ENCODE data around the gene CHAMP1. TPM values are rescaled to one million over a fixed set of nuclear protein-coding genes. Genes with fewer than 3 reads are reported as not detected.

The CHAMP1 gene
- total and polyA plus RNA-seq, 4 experiments from 2014 or later, result 5.4 to 25.1 (median 16.3) TPM

GRCh38 chr13:114320065-114320464 lies 5.8 kb downstream of the CHAMP1 start:
- no peaks in the 10 kb centered on the region for H3K9me3 ChIP-seq (ENCODE audit: control insufficient read depth in 1 of 2, low read length in 2 of 2)
- Mint-ChIP-seq H3K27me3 (no peaks in the 10 kb centered on the region), H3K27ac (peak overlapping the region in 6 of 7 donors; percentile 0 to 57 (median 28)), H3K4me3 (no peak overlapping the region), H3K4me1 (peaks cover 27 to 47% (median 35%) of the 10 kb centered on the region in 4 donors), H3K36me3 (peaks cover 25 to 46% of the 10 kb centered on the region in 2 donors), H3K9me3 (no peaks in the 10 kb centered on the region)
- H3K27me3 ChIP-seq (ENCODE audit: insufficient read depth, low read length), result no peaks in the 10 kb centered on the region
- CTCF ChIA-PET (ENCODE audit: partially characterized antibody), result interaction anchor here (2.4 kb wide), 1 partner anchor 20 kb away, joined by 6 read pairs; no protein-coding TSS in a partner anchor
- POLR2A ChIA-PET (ENCODE audit: partially characterized antibody), result no interaction called here
- intact Hi-C loops (cut with micrococcal nuclease), result no loop called here
- no peak overlapping the region for H3K4me3 ChIP-seq (ENCODE audit: low read length in 2 of 2)
- peaks cover 47% of the 10 kb centered on the region for H3K4me1 ChIP-seq (ENCODE audit: insufficient read depth, low read length)
- no peak overlapping the region for H3K27ac ChIP-seq (ENCODE audit: low read depth, low read length)
- DNase-seq, result no peak
- H3K36me3 ChIP-seq (ENCODE audit: insufficient read depth, low read length), result peaks cover 42% of the 10 kb centered on the region

DNA sequence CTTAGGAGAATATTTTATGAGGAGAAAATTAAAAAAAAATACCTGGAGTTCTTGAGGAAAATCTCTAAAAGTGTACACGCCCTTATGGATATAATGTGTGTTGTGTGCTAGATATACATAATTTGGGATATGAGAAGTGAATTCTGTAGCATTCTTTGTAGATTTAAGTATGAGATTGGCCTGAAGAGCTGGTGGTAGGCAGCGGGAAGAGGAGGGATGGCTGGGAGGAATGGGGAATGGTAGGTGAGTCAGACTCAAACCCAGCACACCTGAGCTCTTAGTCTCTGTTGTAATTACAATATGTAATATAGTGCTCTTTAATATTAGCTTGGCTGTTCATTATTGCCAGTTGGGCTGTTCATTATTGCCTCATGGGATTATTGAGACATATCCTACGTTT lies 7.0 kb downstream of the CHAMP1 start:
- Histone ChIP-seq H3K27ac (ENCODE audit: low read depth, low read length) (no peak overlapping the region), H3K36me3 (ENCODE audit: insufficient read depth, low read length) (peaks cover 47% of the 10 kb centered on the region)
- peak overlapping the region in 1 of 7 donors; percentile 43 for H3K27ac Mint-ChIP-seq

GRCh38 chr13:114323349-114323748 lies 9.0 kb downstream of the CHAMP1 start:
- Mint-ChIP-seq H3K27me3 (no peaks in the 10 kb centered on the region), H3K4me3 (no peak overlapping the region), H3K4me1 (peaks cover 23 to 45% (median 31%) of the 10 kb centered on the region in 4 donors), H3K36me3 (peaks cover 37 to 66% of the 10 kb centered on the region in 2 donors), H3K9me3 (no peaks in the 10 kb centered on the region), H3K27ac (no peak overlapping the region)
- ChIA-PET POLR2A (ENCODE audit: partially characterized antibody) (interaction anchor here (0.6 kb wide), 1 partner anchor 43 kb away, joined by 3 read pairs; no protein-coding TSS in a partner anchor), CTCF (ENCODE audit: partially characterized antibody) (no interaction called here)
- Histone ChIP-seq H3K9me3 (ENCODE audit: control insufficient read depth in 1 of 2, low read length in 2 of 2) (no peaks in the 10 kb centered on the region), H3K27ac (ENCODE audit: low read depth, low read length) (no peak overlapping the region), H3K27me3 (ENCODE audit: insufficient read depth, low read length) (no peaks in the 10 kb centered on the region), H3K36me3 (ENCODE audit: insufficient read depth, low read length) (peaks cover 47% of the 10 kb centered on the region), H3K4me3 (ENCODE audit: low read length in 2 of 2) (no peak overlapping the region), H3K4me1 (ENCODE audit: insufficient read depth, low read length) (peaks cover 14% of the 10 kb centered on the region)
- intact Hi-C loops (cut with micrococcal nuclease), result no loop called here
- no peak for DNase-seq

More for the DNA sequence above, 7.0 kb downstream of the CHAMP1 start:
- Histone ChIP-seq H3K27me3 (ENCODE audit: insufficient read depth, low read length) (no peaks in the 10 kb centered on the region), H3K9me3 (ENCODE audit: control insufficient read depth in 1 of 2, low read length in 2 of 2) (no peaks in the 10 kb centered on the region), H3K4me3 (ENCODE audit: low read length in 2 of 2) (no peak overlapping the region), H3K4me1 (ENCODE audit: insufficient read depth, low read length) (peaks cover 35% of the 10 kb centered on the region)
- DNase-seq, result no peak
- CTCF ChIA-PET (ENCODE audit: partially characterized antibody), result no interaction called here
- Mint-ChIP-seq H3K4me3 (no peak overlapping the region), H3K4me1 (peaks cover 30 to 52% (median 33%) of the 10 kb centered on the region in 4 donors), H3K9me3 (no peaks in the 10 kb centered on the region), H3K36me3 (peaks cover 34 to 55% of the 10 kb centered on the region in 2 donors), H3K27me3 (no peaks in the 10 kb centered on the region)
- POLR2A ChIA-PET (ENCODE audit: partially characterized antibody), result interaction anchor here (0.9 kb wide), 1 partner anchor 40 kb away, joined by 3 read pairs; the partner anchor contains the start of gene UPF3A
- intact Hi-C loops (cut with micrococcal nuclease), result no loop called here

GRCh38 chr13:114324334-114324733 lies 10.0 kb downstream of the CHAMP1 start:
- no peak overlapping the region for H3K27ac ChIP-seq (ENCODE audit: low read depth, low read length)
- Mint-ChIP-seq H3K27me3 (no peaks in the 10 kb centered on the region), H3K36me3 (peaks cover 37 to 68% of the 10 kb centered on the region in 2 donors), H3K9me3 (no peaks in the 10 kb centered on the region), H3K4me3 (no peak overlapping the region), H3K27ac (peak overlapping the region in 2 of 7 donors; percentile 32 to 62), H3K4me1 (peaks cover 13 to 35% (median 24%) of the 10 kb centered on the region in 4 donors)
- no peak for DNase-seq
- ChIA-PET POLR2A (ENCODE audit: partially characterized antibody) (no interaction called here), CTCF (ENCODE audit: partially characterized antibody) (no interaction called here)
- H3K9me3 ChIP-seq (ENCODE audit: control insufficient read depth in 1 of 2, low read length in 2 of 2), result no peaks in the 10 kb centered on the region
- H3K4me3 ChIP-seq (ENCODE audit: low read length in 2 of 2), result no peak overlapping the region
- peaks cover 4% of the 10 kb centered on the region for H3K4me1 ChIP-seq (ENCODE audit: insufficient read depth, low read length)
- H3K27me3 ChIP-seq (ENCODE audit: insufficient read depth, low read length), result no peaks in the 10 kb centered on the region
- intact Hi-C loops (cut with micrococcal nuclease), result no loop called here
- peaks cover 47% of the 10 kb centered on the region for H3K36me3 ChIP-seq (ENCODE audit: insufficient read depth, low read length)

GRCh38 chr13:114325729-114326128 lies 11.4 kb downstream of the CHAMP1 start:
- peaks cover 37 to 57% of the 10 kb centered on the region in 2 donors for H3K36me3 Mint-ChIP-seq
- H3K27me3 Mint-ChIP-seq, result no peaks in the 10 kb centered on the region
- Histone ChIP-seq H3K27ac (ENCODE audit: low read depth, low read length) (no peak overlapping the region), H3K27me3 (ENCODE audit: insufficient read depth, low read length) (no peaks in the 10 kb centered on the region), H3K36me3 (ENCODE audit: insufficient read depth, low read length) (peaks cover 42% of the 10 kb centered on the region), H3K4me1 (ENCODE audit: insufficient read depth, low read length) (no peaks in the 10 kb centered on the region), H3K9me3 (ENCODE audit: control insufficient read depth in 1 of 2, low read length in 2 of 2) (no peaks in the 10 kb centered on the region), H3K4me3 (ENCODE audit: low read length in 2 of 2) (no peak overlapping the region)
- CTCF ChIA-PET (ENCODE audit: partially characterized antibody), result interaction anchor here (1.0 to 1.7 kb wide), 2 partner anchors 12 to 18 kb away, joined by 3 to 5 read pairs; no protein-coding TSS in a partner anchor
- H3K4me3 Mint-ChIP-seq, result no peak overlapping the region
- H3K27ac Mint-ChIP-seq, result peak overlapping the region in 2 of 7 donors; percentile 8 to 38
- no peaks in the 10 kb centered on the region for H3K9me3 Mint-ChIP-seq
- DNase-seq, result no peak
- H3K4me1 Mint-ChIP-seq, result peaks cover 4 to 23% (median 14%) of the 10 kb centered on the region in 4 donors
- intact Hi-C loops (cut with micrococcal nuclease), result no loop called here
- POLR2A ChIA-PET (ENCODE audit: partially characterized antibody), result no interaction called here

GRCh38 chr13:114328034-114328433 lies 13.7 kb downstream of the CHAMP1 start:
- H3K4me3 Mint-ChIP-seq, result no peak overlapping the region
- no peaks in the 10 kb centered on the region for H3K27me3 ChIP-seq (ENCODE audit: insufficient read depth, low read length)
- H3K9me3 Mint-ChIP-seq, result no peaks in the 10 kb centered on the region
- H3K27ac ChIP-seq (ENCODE audit: low read depth, low read length), result no peak overlapping the region
- no peaks in the 10 kb centered on the region for H3K4me1 ChIP-seq (ENCODE audit: insufficient read depth, low read length)
- peak overlapping the region in 4 of 7 donors; percentile 23 to 71 (median 32) for H3K27ac Mint-ChIP-seq
- POLR2A ChIA-PET (ENCODE audit: partially characterized antibody), result interaction anchor here (0.9 kb wide), 1 partner anchor 14 kb away, joined by 3 read pairs; the partner anchor contains the start of gene CHAMP1
- H3K36me3 ChIP-seq (ENCODE audit: insufficient read depth, low read length), result peaks cover 25% of the 10 kb centered on the region
- no peak overlapping the region for H3K4me3 ChIP-seq (ENCODE audit: low read length in 2 of 2)
- DNase-seq, result no peak
- H3K9me3 ChIP-seq (ENCODE audit: control insufficient read depth in 1 of 2, low read length in 2 of 2), result no peaks in the 10 kb centered on the region
- H3K27me3 Mint-ChIP-seq, result no peaks in the 10 kb centered on the region
- peaks cover 26 to 43% of the 10 kb centered on the region in 2 donors for H3K36me3 Mint-ChIP-seq
- intact Hi-C loops (cut with micrococcal nuclease), result no loop called here
- CTCF ChIA-PET (ENCODE audit: partially characterized antibody), result no interaction called here
- peaks cover 6 to 25% (median 12%) of the 10 kb centered on the region in 4 donors for H3K4me1 Mint-ChIP-seq

- ChIA-PET CTCF (ENCODE audit: partially characterized antibody) (no interaction called here), POLR2A (ENCODE audit: partially characterized antibody) (no interaction called here)
- H3K4me3 ChIP-seq (ENCODE audit: low read length in 2 of 2), result no peak overlapping the region
- peaks cover under 1% of the 10 kb centered on the region for H3K4me1 ChIP-seq (ENCODE audit: insufficient read depth, low read length)
- H3K4me3 Mint-ChIP-seq, result no peak overlapping the region
- H3K27ac ChIP-seq (ENCODE audit: low read depth, low read length), result no peak overlapping the region
- no peaks in the 10 kb centered on the region for H3K9me3 ChIP-seq (ENCODE audit: control insufficient read depth in 1 of 2, low read length in 2 of 2)
- H3K36me3 ChIP-seq (ENCODE audit: insufficient read depth, low read length), result peaks cover 20% of the 10 kb centered on the region
- peaks cover 11 to 27% (median 14%) of the 10 kb centered on the region in 4 donors for H3K4me1 Mint-ChIP-seq
- peaks cover 25 to 41% of the 10 kb centered on the region in 2 donors for H3K36me3 Mint-ChIP-seq
- intact Hi-C loops (cut with micrococcal nuclease), result no loop called here
- H3K27ac Mint-ChIP-seq, result peak overlapping the region in 2 of 7 donors; percentile 42 to 70
- no peak for DNase-seq
- no peaks in the 10 kb centered on the region for H3K27me3 ChIP-seq (ENCODE audit: insufficient read depth, low read length)
- no peaks in the 10 kb centered on the region for H3K9me3 Mint-ChIP-seq
- H3K27me3 Mint-ChIP-seq, result no peaks in the 10 kb centered on the region
Measured at GRCh38 chr13:114328595-114328994, 14.3 kb downstream of the CHAMP1 start.

Data from CD4-positive, alpha-beta memory T cell (primary cell).